ENCODE measurements around the gene SLC6A6. TPM values are rescaled to one million over a fixed set of nuclear protein-coding genes. Genes with fewer than 3 reads are reported as not detected.

The SLC6A6 gene
- total RNA-seq, 2 donors from 2014 or later: 4.9 to 5.7 TPM

- Histone ChIP-seq H3K27me3 (no peaks in the 10 kb centered on the region), H3K4me1 (no peaks in the 10 kb centered on the region), H3K9me3 (no peaks in the 10 kb centered on the region), H3K27ac (no peak overlapping the region), H3K4me3 (no peak overlapping the region), H3K36me3 (replicated peaks in 1 of 2; ENCODE audit: insufficient read depth in 1 of 2, low read depth in 2 of 2) (no peaks in the 10 kb centered on the region)
- no peak for DNase-seq
- ATAC-seq: no peak
- TF ChIP-seq POLR2A (IDR thresholded peaks at IDR 0.05): no peak
- TF ChIP-seq, protein P1, sequence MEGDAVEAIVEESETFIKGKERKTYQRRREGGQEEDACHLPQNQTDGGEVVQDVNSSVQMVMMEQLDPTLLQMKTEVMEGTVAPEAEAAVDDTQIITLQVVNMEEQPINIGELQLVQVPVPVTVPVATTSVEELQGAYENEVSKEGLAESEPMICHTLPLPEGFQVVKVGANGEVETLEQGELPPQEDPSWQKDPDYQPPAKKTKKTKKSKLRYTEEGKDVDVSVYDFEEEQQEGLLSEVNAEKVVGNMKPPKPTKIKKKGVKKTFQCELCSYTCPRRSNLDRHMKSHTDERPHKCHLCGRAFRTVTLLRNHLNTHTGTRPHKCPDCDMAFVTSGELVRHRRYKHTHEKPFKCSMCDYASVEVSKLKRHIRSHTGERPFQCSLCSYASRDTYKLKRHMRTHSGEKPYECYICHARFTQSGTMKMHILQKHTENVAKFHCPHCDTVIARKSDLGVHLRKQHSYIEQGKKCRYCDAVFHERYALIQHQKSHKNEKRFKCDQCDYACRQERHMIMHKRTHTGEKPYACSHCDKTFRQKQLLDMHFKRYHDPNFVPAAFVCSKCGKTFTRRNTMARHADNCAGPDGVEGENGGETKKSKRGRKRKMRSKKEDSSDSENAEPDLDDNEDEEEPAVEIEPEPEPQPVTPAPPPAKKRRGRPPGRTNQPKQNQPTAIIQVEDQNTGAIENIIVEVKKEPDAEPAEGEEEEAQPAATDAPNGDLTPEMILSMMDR (IDR thresholded peaks at IDR 0.05): no peak
- 82 to 92% methylated on average over 3 of the region's 3 CpGs for WGBS, 2 donors
- intact Hi-C loops (cut with DNase I): no loop called here
Measured at GRCh38 chr3:14359348-14359747, 43.1 kb upstream of the SLC6A6 start.

DNA sequence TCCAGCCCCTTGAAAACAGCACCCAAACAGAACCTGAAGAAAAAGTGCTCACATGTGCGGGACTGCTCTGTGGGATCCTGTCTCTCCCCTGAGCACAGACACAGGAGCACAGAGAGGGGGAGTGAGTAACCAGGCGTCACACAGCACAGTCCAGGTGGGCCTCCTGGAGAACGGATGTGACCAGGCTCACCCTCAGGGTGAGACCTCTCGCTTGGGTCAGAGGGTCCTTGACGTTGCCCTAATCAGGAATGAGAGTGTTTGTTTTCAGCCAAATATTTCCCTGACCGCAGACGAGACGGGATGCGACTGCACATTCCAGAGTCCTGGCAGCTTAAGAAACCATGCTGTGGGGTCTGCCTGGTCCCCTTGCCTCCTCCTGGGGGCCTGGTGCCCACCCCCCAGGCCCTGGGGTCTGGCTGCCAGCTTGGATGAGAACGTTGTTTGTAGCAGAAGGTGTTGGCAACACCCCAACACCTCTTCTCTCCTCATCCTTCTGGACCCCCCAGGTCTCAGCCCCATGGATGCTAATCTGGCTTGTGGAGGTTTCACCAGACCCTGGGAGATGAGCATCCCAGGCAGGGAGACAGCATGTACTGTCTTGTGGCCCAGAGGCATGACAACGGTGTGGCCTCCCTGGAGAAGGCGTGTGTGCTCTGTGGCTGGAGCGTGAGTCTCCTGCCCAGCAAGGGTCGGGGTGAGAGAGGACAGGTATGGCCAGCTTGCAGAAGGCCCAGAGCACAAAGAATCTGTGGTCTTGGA, 42.1 kb upstream of the SLC6A6 start:
- ATAC-seq: no peak

GRCh38 chr3:14361068-14361677, 41.2 kb upstream of the SLC6A6 start:
- no peaks in the 10 kb centered on the region for H3K4me1 ChIP-seq
- no peak overlapping the region for H3K4me3 ChIP-seq
- H3K27me3 ChIP-seq: no peaks in the 10 kb centered on the region
- ATAC-seq (no peak), DNase-seq (no peak)
- H3K36me3 ChIP-seq (replicated peaks in 1 of 2; ENCODE audit: insufficient read depth in 1 of 2, low read depth in 2 of 2): no peaks in the 10 kb centered on the region
- no peak overlapping the region for H3K27ac ChIP-seq
- H3K9me3 ChIP-seq: no peaks in the 10 kb centered on the region
- intact Hi-C loops (cut with DNase I): no loop called here
- TF ChIP-seq, protein P1 (IDR thresholded peaks at IDR 0.05): no peak
- TF ChIP-seq POLR2A (IDR thresholded peaks at IDR 0.05): no peak
- 66 to 84% methylated on average over 5 to 7 of the region's 8 CpGs for whole genome bisulfite sequencing, 2 donors

More for the DNA sequence above, 42.1 kb upstream of the SLC6A6 start:
- Histone ChIP-seq H3K9me3 (no peaks in the 10 kb centered on the region), H3K4me3 (no peak overlapping the region), H3K4me1 (no peaks in the 10 kb centered on the region), H3K27ac (no peak overlapping the region), H3K36me3 (replicated peaks in 1 of 2; ENCODE audit: insufficient read depth in 1 of 2, low read depth in 2 of 2) (no peaks in the 10 kb centered on the region), H3K27me3 (no peaks in the 10 kb centered on the region)
- 61 to 64% methylated on average over 12 to 14 of the region's 14 CpGs for WGBS, 2 donors
- DNase-seq: no peak
- intact Hi-C loops (cut with DNase I): no loop called here
- no peak for TF ChIP-seq POLR2A (IDR thresholded peaks at IDR 0.05)
- TF ChIP-seq, protein P1 (IDR thresholded peaks at IDR 0.05): no peak

DNA sequence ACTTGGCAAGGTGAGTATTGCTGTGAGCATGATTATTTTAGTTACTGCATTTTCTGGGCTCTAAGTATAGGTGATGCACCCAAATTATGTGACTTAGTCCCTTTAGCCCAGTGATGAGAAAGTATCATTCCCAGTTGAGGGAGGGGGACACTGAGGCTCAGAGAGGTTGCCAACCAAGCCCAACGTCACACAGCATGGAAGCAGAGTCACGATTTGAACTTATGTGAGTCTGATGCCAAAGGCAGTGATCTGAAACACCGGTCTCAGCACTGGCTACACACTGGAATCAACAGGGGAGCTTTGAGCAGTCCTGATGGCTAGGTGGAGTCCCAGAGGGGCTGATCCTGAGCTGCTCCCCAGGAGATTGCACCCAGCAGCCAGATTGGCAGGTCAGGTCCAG, 39.5 kb upstream of the SLC6A6 start:
- no peak for ATAC-seq
- Histone ChIP-seq H3K4me1 (no peaks in the 10 kb centered on the region), H3K36me3 (replicated peaks in 1 of 2; ENCODE audit: insufficient read depth in 1 of 2, low read depth in 2 of 2) (no peaks in the 10 kb centered on the region), H3K27me3 (no peaks in the 10 kb centered on the region), H3K27ac (no peak overlapping the region), H3K4me3 (no peak overlapping the region), H3K9me3 (no peaks in the 10 kb centered on the region)
- 52 to 62% methylated on average over 3 of the region's 3 CpGs for WGBS, 2 donors
- no peak for DNase-seq
- intact Hi-C loops (cut with DNase I): no loop called here
- no peak for TF ChIP-seq POLR2A (IDR thresholded peaks at IDR 0.05)
- TF ChIP-seq, protein P1 (IDR thresholded peaks at IDR 0.05): no peak

Data from body of pancreas (tissue), 4 donors.